Trophoblast cell (in vitro differentiated cells and primary cell): ENCODE data around the gene CSNK1A1L.
"Not testable (repeated sequence)": the region's sequence is repeated elsewhere in the genome, so short reads cannot be mapped to it uniquely, and the experiment has no call there.

Experiments used
- DNase-seq, 2 donors: peaks; one replicate each; pipeline ENCODE4 v3.0.0-alpha.2; 2016
- H2AFZ ChIP-seq: 2 replicates; pipeline ENCODE4 v1.6.1; 2013; ENCODE audit warnings: low read length, moderate library complexity, mild to moderate bottlenecking; ENCODE audit not compliant: insufficient read depth, poor library complexity
- H2AK5ac ChIP-seq: 2 replicates; pipeline ENCODE4 v1.6.1; 2013; ENCODE audit warnings: mild to moderate bottlenecking, low read length
- H2BK120ac ChIP-seq: 2 replicates; pipeline ENCODE4 v1.6.1; 2013; ENCODE audit warnings: low read length, mild to moderate bottlenecking, moderate library complexity; ENCODE audit not compliant: insufficient read depth, poor library complexity
- H2BK12ac ChIP-seq: 2 replicates; pipeline ENCODE4 v1.6.1; 2013; ENCODE audit warnings: mild to moderate bottlenecking, low read length, moderate library complexity
- H2BK5ac ChIP-seq: 2 replicates; pipeline ENCODE4 v1.6.1; 2013; ENCODE audit warnings: low read length, low read depth, moderate library complexity, mild to moderate bottlenecking; ENCODE audit not compliant: poor library complexity
- H3K14ac ChIP-seq: 2 replicates; pipeline ENCODE4 v1.6.1; 2013; ENCODE audit warnings: mild to moderate bottlenecking, low read length
- H3K18ac ChIP-seq: 2 replicates; pipeline ENCODE4 v1.6.1; 2013; ENCODE audit warnings: mild to moderate bottlenecking, low read length
- H3K23ac ChIP-seq: 2 replicates; pipeline ENCODE4 v1.6.1; 2013; ENCODE audit warnings: low read length
- H3K27ac ChIP-seq: 2 replicates; pipeline ENCODE4 v1.5.1; 2013; ENCODE audit warnings: low read depth, mild to moderate bottlenecking, inconsistent platforms, low read length, moderate library complexity
- H3K27me3 ChIP-seq: 2 replicates; pipeline ENCODE4 v1.6.1; 2013; ENCODE audit warnings: inconsistent platforms, mild to moderate bottlenecking, low read length, moderate library complexity; ENCODE audit not compliant: insufficient read depth
- H3K36me3 ChIP-seq, 2 experiments: 1 replicate in 1 of 2; 2 replicates in 1 of 2; pipeline ENCODE4 v1.6.1; 2013; ENCODE audit warnings: low read length in 2 of 2, mild to moderate bottlenecking in 2 of 2, moderate library complexity in 1 of 2; ENCODE audit not compliant: insufficient read depth in 2 of 2, control insufficient read depth in 1 of 2
- H3K4ac ChIP-seq: 2 replicates; pipeline ENCODE4 v1.6.1; 2013; ENCODE audit warnings: low read depth, mild to moderate bottlenecking, low read length, moderate library complexity
- H3K4me1 ChIP-seq, 2 experiments: 1 replicate in 1 of 2; 2 replicates in 1 of 2; pipeline ENCODE4 v1.6.1; 2013; ENCODE audit warnings: low read length in 2 of 2, mild to moderate bottlenecking in 2 of 2, moderate library complexity in 1 of 2; ENCODE audit not compliant: insufficient read depth in 2 of 2, control insufficient read depth in 1 of 2
- H3K4me2 ChIP-seq: 2 replicates; pipeline ENCODE4 v1.6.1; 2013; ENCODE audit warnings: inconsistent platforms, mild to moderate bottlenecking, low read length, moderate library complexity
- H3K4me3 ChIP-seq: 2 replicates; pipeline ENCODE4 v1.5.1; 2013; ENCODE audit warnings: mild to moderate bottlenecking, low read depth, low read length, inconsistent platforms
- H3K79me1 ChIP-seq: one replicate; pipeline ENCODE4 v1.6.1; 2013; ENCODE audit warnings: low read length
- H3K79me2 ChIP-seq: 2 replicates; pipeline ENCODE4 v1.6.1; 2013; ENCODE audit warnings: low read length, mild to moderate bottlenecking; ENCODE audit not compliant: control insufficient read depth, insufficient read depth, poor library complexity
- H3K9ac ChIP-seq: 2 replicates; pipeline ENCODE4 v1.6.1; 2013; ENCODE audit warnings: mild to moderate bottlenecking, low read length
- H3K9me3 ChIP-seq: 2 replicates; pipeline ENCODE4 v1.6.1; 2013; ENCODE audit warnings: low read depth, mild to moderate bottlenecking, control low read depth, inconsistent platforms, low read length; ENCODE audit not compliant: insufficient read depth
- H4K12ac ChIP-seq: 2 replicates; pipeline ENCODE4 v1.6.1; 2013; ENCODE audit warnings: low read depth, mild to moderate bottlenecking, low read length, moderate library complexity
- H4K8ac ChIP-seq: 2 replicates; pipeline ENCODE4 v1.6.1; 2013; ENCODE audit warnings: low read depth, mild to moderate bottlenecking, low read length, moderate library complexity
- H4K91ac ChIP-seq: one replicate; pipeline ENCODE4 v1.6.1; 2013; ENCODE audit warnings: low read depth, mild to moderate bottlenecking, low read length, moderate library complexity
- WGBS: extraction: QIAGEN DNeasy Blood & Tissue Kit; methylation state at CpG from one replicate; pipeline ENCODE4 v1.1.7; 2013; ENCODE audit warnings: missing lambda C conversion rate; ENCODE audit not compliant: insufficient read length, insufficient coverage; ENCODE audit errors: extremely low coverage; 5-methylcytosine and 5-hydroxymethylcytosine counted together

The CSNK1A1L gene

GRCh38 chr13:37056228-37056627 is 49.2 kb downstream of the CSNK1A1L start:
- H3K4ac ChIP-seq, result peak overlapping the region; percentile 21
- H3K27ac ChIP-seq, H3K23ac ChIP-seq, H3K14ac ChIP-seq, H3K9me3 ChIP-seq, H3K4me1 ChIP-seq, H2BK12ac ChIP-seq, H4K12ac ChIP-seq, H2BK5ac ChIP-seq, H3K79me1 ChIP-seq, H3K36me3 ChIP-seq, H2BK120ac ChIP-seq, H3K4me2 ChIP-seq, H3K9ac ChIP-seq, H3K18ac ChIP-seq, H4K91ac ChIP-seq, H4K8ac ChIP-seq, H3K4me3 ChIP-seq, H2AK5ac ChIP-seq, DNase-seq, H3K27me3 ChIP-seq, H2AFZ ChIP-seq: not testable (repeated sequence)
- peaks cover 14% of the 10 kb centered on the region for H3K79me2 ChIP-seq
- no CpG with 5 or more reads among the region's 2 CpGs for WGBS
